Hepatic stellate cell (primary cell): ENCODE measurements around the gene TPP1.

Experiments
- DNase-seq: peaks from one replicate; pipeline ENCODE4 v3.0.0; 2011; ENCODE audit warnings: low spot score

TPP1 gene

DNA sequence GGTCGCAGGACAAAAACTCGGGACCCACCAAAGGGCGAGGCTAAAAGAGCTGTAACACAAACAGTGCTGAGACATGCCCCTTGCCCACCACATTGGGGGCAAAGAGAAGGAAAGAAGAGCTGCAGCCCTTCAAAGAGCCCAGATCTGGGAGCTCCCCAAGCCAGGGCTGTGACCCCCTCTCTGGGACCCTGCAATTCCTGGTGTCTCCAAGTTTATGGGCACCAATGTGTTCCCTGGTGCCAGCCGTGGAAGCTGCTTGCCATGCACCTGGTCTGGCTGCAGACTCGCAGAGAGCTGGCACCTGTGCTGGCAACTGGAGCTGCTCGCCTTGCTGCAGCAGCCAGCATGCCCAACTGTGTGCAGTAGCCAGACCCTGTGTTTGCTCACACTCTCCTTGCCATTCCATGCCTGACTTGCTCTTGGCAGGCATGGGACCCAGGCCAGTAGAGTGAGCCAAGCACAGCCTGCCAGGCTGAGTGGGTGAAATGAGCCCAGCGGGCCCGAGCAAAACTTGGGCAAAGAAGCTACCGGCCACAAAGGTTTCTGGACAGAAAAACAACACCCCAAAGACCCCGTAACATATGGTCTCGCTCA is 31.8 kb downstream of the TPP1 start:
- DNase-seq, result no peak

DNA sequence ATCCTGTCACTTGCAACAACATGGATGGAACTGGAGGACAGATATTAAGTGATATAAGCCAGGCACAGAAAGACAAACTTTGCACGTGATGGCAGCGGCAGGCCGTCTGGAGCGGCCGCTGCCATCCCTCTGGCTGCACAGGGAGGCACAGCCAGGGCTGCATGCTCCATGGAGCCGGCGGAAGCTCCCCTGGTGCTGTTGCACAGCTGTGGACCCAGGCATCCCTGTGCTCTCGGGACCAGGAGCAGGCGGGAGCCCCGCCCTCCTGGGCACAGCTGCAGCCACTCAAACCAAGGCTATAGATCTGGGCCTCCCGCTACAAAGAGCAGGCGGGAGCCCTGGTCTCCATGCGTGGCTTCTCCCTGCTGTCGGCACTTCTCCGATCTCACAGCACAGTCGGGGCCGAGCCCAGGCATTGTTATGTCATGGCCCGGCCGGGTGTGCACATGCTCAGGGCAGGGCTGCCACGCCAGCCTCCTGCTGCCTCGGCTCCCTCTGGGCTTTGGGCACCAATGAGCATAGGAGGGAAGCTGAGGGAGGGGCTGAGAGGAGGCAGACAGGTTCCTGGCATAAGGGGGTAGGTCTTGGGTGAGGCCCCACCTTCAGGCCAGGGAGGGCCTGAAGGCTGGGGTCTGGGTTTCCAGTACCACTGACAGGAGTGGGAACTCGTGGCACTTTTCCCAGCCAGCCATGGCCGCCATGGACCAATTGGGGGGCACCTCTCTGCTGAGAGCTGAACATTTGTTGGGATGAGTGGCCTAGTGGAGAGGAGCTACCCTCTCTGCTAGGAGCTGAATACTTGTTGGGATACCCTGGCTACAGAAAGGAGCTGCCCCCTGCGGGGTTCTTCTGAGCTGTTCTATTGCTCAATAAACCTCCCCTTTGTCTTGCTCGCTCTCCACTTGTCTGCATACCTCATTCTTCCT is 32.5 kb downstream of the TPP1 start:
- DNase-seq, result no peak

DNA sequence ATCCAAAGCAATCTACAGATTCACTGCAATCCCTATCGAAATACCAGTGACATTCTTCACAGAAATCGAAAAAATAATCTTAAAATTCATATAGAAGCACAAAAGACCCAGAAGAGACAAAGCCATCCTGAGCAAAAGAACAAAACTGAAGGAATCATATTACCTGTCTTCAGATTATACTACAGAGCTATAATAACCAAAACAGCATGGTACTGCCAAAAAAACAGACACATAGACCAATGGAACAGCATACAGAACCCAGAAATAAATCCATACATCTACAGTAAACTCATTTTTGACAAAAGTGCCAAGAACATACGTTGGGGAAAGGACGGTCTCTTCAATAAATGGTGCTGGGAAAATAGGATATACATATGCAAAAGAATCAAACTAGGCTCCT is 34.7 kb downstream of the TPP1 start:
- DNase-seq, result no peak

DNA sequence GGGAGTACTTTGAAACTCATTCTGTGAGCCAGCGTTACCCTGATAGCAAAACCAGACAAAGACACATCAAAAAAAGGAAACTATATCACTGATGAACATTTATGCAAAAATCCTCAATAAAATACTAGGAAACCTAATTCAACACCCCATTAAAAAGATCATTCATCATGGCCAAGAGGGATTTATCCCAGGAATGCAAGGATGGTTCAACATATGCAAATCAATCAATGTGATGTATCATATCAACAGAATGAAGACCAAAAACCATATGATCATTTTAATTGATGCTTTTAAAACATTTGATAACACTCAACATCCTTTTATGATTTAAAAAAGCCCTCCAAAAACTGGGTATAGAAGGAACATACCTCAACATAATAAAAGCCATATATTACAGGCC is 35.6 kb downstream of the TPP1 start:
- no peak for DNase-seq

DNA sequence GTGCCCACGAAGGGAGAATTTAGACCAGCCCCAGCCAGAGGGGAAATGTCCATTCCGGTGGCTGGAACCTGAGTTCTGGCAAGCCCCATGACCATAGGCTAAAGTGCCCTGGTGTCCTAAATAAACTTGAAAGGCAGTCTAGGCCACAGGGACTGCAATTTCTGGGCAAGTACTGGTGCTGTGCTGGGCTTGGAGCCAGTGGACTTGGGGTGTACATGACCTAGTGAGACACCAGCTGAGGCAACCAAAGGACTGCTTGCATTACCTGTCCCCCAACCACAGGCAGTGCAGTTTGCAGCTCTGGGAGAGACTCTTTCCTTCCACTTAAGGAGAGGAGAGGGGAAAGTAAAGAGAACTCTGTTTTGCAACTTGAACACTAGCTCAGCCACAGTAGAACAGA is 39.5 kb downstream of the TPP1 start:
- DNase-seq, result no peak

DNA sequence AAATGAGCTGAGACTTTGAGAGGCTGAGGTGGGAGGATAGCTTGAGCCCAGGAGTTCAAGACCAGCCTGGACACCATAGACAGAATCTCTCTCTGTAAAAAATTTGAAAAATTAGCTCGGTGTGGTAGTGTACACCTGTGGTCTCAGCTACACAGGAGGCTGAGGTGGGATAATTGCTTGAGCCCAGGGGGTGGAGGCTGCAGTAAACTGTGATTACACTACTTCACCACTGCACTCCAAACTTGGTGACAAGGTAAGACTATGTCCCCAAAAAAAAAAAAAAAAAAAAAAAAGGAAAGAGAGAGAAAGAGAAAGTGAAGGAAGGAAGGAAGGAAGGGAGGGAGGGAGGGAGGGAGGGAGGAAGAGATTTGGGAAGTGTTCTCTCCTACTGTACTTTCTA is 41.1 kb downstream of the TPP1 start:
- DNase-seq, result no peak

DNA sequence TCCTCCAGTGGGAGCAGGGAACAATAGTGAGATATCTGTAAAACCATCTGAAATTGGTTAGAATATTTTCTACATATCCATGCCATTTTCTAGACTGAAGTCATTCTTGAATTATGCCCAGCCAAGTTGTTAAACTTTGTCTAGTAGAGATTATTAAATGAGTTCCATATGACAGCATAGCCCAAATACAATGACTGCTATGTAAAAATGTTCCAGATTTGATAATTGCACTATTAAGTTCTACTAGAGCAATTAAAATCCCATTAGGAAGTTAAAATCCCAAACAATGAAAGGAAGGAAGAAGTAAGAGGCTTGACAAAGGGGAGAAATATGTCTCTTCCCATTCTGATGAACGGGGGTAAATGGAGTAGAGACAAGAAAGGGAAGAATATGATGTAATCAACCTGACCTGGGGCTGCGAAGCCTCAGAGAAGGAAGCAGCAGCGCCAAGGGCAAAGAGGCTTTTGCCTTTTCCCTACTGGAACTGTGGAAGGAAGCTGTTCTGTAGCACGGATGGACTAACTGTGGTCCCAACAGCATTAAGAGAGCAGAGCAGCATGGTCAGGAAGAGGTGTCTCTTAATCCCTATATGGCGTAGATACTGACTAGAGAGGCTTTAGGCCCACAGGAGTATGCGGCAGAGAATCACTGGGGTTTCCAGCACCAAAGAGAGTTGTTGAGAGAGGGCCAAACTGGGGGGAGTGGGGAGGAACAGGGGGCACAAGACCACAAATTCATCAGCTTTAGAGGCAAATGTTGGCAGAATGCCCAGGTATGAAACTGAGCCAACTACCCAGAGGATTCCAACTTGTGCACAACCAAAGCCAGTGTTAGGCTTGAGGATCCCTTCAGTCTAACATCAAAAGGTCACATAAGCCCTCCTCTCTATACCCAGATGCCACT is 42.5 kb downstream of the TPP1 start:
- DNase-seq, result no peak

DNA sequence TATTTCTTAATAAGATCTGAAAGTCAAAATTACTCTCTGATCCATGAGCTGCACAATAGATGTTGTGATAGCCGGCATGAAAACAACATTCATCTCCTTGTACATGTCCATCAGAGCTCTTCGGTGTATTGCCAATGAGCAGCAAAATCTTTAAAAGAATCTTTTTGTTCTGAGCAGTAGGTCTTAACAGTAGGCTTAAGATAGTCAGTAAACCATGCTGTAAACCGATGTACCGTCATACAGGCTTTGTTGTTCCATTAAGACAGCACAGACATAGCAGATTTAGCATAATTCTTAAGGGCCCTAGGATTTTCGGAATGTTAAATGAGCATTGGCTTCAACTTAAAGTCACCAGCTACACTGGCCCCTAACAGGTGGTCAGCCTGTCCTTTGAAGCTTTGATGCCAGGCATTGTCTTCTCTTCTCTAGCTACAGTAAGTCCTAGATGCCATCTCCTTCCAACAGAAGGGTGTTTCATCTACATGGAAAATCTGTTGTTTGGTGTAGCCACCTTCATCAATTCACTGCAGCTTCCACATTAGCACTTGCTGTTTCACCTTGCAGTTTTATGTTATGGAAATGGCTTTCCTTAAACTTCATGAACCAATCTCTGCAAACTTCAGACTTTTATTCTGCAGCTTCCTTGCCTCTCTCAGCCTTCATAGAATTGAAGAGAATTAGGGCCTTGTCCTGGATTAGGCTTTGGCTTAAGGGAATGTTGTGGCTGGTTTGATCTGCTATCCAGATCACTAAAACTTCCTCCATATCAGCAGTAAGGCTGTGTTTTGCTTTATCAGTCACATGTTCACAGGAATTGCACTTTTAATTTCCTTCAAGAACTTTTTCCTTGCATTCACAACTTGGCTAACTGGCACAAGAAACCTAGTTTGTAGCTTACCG is 44.2 kb downstream of the TPP1 start:
- DNase-seq, result no peak

DNA sequence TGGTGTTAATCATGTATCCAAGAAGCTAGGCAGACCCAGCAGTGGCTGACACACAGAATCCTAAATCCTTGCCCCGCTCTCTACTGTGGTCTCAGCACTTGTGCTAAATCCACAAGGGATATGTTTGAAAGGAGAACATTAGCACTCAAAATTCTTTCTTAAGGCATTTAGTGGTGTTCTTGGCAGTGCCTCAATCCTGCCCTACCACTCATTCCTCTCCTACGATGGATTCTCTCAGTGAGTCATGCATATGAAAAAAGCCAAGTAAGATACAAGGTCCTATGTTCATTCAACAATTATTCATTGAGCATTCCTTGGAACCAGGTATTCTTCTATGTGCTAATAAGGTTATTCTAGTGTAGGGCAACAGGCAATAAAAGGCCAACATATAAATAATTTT is 47.0 kb downstream of the TPP1 start:
- peak; percentile 74 for DNase-seq

DNA sequence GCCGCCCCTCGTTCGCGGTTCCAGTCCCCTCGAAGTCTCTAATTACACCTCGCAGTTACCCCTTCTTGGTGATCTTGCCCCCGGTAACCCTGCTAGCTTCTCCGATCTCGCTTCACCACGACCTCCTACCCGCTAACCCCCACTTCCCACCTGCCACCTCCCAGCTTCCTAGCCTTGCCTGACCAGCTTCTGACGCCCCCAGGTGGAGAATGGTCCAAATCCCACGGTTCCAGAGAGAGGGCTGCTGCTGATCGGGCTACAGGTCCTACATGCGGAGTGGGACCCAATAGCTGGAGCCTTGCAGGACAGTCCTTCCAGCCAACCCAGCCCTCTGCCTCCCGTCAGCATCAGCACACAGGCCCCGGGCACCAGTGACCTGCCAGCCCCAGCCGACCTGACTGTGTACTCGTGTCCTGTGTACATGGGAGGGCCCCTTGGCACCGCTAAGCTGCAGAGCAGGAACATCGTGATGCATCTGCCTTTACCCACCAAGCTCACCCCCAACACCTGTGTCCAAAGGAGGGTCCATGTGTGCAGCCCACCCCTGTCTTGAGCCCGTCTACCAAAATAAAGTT is 47.7 kb downstream of the TPP1 start:
- DNase-seq, result no peak

DNA sequence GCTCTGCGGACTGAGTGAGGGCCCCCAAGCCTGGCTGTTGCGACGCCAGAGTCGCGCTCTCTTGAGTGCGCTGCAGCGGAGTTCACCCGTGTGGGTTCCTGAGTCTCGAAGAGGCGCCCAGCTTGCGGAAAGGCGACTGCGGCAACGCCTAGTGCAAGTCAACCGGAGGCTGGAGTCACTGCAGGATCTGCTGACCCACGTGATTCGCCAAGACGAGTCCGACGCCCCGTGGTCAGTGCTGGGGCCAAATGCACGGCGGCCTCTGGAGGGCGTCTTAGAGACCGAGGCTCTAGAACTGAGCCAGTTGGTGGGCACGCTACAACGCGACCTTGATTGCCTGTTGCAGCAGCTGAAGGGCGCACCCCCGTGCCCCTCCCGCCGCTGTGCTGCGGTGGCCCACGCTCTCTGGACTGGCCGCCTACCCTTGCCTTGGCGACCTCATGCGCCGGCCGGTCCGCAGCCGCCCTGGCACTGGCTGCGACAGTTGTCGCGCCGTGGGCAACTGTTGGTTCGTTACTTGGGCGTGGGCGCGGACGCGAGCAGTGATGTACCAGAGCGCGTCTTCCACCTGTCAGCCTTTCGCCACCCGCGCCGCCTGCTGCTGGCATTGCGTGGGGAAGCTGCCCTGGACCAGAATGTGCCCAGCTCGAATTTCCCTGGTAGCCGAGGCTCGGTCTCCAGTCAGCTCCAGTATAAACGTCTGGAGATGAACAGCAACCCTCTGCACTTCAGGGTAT is 48.4 kb downstream of the TPP1 start:
- no peak for DNase-seq

DNA sequence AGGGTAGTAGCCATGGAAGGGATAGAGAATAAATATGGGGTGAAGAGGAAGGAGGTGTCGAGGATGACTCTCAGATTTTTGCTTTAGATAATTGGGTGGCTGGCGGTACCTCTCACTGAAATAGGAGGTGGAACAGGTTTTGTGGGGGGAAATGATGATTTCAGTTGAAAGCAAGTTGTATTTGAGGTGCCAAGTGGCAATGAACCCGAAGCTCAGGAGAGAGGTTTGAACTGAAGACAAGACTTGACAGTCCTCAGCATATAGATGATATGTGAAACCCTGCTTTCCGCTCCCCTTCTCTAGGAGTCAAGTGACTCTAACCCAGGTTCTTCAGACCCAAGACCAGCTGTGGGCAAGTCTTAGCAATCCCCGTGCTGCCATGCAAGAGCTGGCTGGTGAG is 49.5 kb downstream of the TPP1 start:
- no peak for DNase-seq

DNA sequence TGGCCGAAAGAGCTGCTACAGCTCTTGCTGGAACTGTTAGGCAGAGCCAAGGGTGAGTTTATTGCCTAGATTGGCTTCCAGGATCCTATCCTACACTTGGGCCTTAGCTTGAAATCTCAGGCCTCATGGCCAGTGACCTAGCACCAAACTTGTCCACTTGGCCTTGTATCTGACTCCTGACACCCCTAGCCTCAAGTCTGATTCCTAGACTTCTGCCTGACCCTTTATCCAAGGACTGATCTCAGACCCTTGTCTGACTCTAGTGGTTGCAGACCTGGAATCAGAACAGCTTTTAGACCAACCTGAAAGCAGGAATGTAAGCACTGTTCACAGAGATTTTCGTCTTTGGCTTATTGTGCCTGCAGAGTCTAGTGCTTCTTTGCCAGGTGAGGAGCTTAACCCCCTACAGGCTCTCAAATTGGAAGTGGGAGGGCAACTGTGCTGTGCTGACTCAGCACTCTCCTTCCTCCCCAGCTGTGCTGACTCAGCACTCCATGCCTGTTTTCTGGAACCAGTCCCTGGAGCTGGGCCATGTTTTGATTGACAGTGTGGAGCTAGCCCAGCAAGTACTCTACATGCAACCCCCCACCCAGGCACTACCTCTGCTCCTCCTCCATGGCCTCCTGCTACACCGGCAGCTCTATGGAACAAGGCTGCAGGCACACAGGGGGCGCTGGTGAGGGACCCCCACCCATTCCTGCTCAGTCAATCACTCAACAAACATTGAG is 50.9 kb downstream of the TPP1 start:
- peak; percentile 58 for DNase-seq

DNA sequence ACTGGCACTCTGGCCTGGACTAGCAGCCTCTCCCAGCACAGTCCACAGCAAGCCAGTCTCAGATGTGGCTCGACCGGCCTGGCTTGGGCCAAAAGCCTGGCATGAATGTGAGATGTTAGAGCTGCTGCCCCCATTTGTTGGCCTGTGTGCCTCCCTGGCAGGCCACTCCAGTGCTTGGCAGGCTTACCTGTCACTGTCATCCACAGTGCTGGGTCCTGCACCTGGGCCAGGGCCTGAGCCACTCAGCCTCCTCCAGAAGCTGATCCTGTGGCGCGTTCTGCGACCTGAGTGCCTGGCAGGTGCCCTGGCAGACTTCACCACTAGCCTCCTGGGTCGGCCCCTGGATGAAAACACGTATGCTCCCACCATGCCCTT is 51.9 kb downstream of the TPP1 start:
- DNase-seq, result no peak

DNA sequence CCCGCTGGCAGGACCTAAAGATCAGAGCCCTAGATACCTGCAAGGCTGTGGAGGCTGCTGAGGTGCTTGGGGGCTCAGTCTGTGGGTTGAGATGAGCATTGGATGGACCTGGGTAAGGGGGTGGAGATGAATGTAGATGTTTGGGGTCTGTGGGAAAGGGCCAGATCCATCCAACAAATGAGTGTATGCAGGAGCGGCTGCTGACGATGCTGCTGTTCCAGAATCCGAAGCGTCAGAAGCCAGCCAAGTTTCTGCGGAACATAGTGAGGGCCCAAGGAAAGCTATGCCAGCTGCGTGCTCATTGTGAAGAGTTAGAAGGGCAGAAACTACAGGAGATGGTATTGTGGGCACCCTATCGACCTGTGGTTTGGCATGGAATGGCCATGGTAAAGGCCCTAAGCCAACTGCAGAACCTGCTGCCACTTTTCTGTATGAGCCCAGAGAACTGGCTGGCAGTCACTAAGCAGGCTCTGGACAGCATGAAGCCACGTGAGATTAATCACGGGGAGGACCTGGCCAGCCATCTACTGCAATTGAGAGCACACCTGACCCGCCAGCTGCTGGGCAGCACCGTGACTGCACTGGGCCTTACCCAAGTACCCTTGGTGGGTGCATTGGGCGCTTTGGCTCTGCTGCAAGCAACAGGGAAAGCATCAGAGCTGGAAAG is 52.4 kb downstream of the TPP1 start:
- DNase-seq, result no peak

DNA sequence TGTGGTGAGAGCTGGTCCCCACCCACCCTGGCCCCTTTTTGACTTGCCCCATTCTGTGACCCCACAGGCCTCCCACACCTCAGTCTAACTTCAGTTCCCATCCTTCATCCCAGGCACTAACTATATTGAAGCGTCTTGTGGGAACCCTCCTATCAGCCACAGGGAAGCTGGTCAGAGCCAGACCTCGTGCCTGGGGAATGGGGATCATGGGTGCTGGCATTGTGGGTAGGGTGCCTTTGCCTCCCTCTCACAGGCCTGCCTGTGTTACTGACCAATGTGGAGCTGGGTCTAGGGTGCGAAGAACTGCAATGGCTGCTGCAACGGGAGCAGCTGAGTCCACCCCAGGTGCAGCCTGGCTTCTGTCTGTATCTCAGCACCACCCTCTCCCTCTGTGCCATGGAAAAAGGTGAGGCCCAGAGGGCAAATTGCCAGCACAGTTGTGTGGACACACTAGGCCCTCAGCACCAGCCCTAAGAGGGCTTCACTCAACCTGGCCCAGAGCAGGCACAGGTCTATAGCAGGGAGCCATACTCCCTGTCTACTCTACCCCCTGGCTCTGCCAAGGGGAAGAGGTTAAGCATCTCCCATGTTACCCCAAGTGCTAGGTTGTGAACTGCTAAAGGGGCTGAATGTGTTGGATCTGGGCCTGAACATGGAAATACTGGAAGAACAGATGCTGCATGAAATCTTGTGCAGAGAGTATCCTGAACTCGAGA is 53.1 kb downstream of the TPP1 start:
- no peak for DNase-seq

DNA sequence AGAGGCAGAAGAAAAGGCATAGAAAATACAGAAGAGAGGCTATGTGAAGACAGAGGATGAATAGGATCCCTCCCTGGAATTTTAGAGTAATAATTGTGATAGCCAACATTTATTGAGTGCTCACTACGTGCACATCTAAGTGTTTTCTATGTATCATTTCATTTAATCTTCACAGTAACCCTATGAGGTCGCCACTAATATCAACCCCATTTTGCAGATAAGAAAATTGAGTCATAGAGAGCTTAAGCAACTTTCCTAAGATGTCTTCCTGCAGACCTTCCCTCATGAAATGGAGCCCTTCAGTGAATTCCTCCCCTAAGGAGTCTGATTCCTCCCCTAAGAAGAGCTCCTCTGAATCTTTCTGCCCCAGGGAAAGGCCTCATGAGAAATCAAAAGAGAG is 53.9 kb downstream of the TPP1 start:
- no peak for DNase-seq

DNA sequence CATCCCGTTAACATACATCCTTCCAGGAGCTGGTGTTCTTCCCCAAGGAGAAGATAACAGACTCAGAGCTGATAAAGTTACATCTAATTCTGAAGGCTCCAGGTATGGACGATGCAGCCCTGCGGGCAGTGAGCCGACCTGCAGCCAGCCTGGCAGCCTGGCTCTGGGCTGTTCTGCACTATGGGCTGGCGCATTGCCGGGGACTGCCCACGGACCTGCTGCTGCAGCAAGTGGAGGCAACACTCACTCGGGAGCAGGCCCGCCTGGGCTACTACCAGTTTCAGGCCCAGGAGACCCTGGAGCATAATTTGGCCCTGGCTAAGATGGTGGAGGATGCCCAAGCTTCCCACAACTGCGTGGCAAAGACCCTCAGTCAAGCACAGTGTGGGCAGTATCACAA is 55.6 kb downstream of the TPP1 start:
- no peak for DNase-seq

DNA sequence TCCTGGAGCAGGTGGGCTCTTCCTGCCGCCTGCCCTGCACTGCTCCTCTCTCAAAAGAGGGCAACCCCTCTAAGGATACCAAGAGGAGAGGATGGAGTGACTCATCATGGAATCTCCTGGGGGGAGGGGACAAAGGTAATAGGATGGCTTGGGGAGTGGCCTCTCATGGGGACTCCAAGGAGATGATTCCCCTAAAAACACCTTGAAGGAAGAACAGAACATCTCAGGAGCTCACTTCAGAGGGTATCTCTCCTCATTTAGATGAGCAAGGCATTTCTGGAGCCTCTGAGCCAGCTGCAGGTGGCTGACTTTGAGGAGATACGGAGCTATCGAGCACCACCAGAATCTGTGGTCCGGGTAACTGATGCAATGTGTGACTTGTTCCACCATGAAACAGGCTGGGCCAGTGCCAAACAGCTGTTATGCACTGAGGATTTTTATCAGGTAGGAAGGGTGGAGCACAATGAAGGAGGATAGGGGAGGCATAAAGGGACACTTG is 56.1 kb downstream of the TPP1 start:
- no peak for DNase-seq
